Duodenal mucosa (tissue), 2 donors: ENCODE data around the gene IQGAP3.

Source experiments
- H3K27ac ChIP-seq: one replicate; pipeline ENCODE4 v1.7.0; 2013; ENCODE audit warnings: low read depth, low read length
- H3K27me3 ChIP-seq, 2 donors: one replicate each; pipeline ENCODE4 v1.7.0; 2013; ENCODE audit warnings: low read length in 2 of 2, control low read depth in 1 of 2; ENCODE audit not compliant: insufficient read depth in 2 of 2, control insufficient read depth in 1 of 2
- H3K36me3 ChIP-seq, 2 donors: one replicate each; pipeline ENCODE4 v1.7.0; 2013; ENCODE audit warnings: low read length in 2 of 2, control low read depth in 1 of 2; ENCODE audit not compliant: insufficient read depth in 2 of 2, control insufficient read depth in 1 of 2
- H3K4me1 ChIP-seq, 2 donors: one replicate each; pipeline ENCODE4 v1.7.0; 2013; ENCODE audit warnings: low read length in 2 of 2, control low read depth in 1 of 2; ENCODE audit not compliant: insufficient read depth in 2 of 2, control insufficient read depth in 1 of 2
- H3K4me3 ChIP-seq, 2 donors: one replicate each; pipeline ENCODE4 v1.7.0; 2013; ENCODE audit warnings: low read length in 2 of 2, low read depth in 1 of 2
- H3K9ac ChIP-seq, 2 donors: one replicate each; pipeline ENCODE4 v1.7.0; 2013; ENCODE audit warnings: low read length in 2 of 2, low read depth in 1 of 2
- H3K9me3 ChIP-seq, 2 donors: one replicate each; pipeline ENCODE4 v1.7.0; 2013; ENCODE audit warnings: low read length in 2 of 2, control low read depth in 1 of 2; ENCODE audit not compliant: control insufficient read depth in 1 of 2

Gene IQGAP3

DNA sequence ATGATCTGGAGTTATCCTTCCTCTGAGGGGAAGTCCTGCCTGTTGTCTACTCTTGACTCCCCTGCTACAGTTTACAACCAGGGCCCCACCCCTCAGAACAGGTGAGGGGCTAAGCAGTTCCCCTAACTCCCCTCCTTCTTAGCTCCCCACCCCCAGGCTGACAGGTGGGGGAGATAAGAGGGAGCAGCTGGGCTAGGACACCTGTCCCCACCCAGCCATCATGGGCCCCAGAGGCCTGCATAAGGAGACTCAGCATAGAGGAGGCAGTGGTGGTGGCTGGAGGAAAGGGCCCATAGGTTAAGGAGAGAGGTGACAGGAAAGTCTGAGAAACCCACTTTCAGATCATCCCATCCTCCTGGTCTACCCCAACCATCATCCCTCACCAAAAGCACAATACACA, 78.6 kb downstream of the IQGAP3 start:
- Histone ChIP-seq H3K36me3 (peaks cover 7 to 15% of the 10 kb centered on the region in 2 donors), H3K27ac (no peak overlapping the region), H3K9me3 (no peaks in the 10 kb centered on the region), H3K4me1 (peaks cover 98 to 99% of the 10 kb centered on the region in 2 donors), H3K27me3 (no peaks in the 10 kb centered on the region), H3K4me3 (no peak overlapping the region), H3K9ac (no peak overlapping the region)

DNA sequence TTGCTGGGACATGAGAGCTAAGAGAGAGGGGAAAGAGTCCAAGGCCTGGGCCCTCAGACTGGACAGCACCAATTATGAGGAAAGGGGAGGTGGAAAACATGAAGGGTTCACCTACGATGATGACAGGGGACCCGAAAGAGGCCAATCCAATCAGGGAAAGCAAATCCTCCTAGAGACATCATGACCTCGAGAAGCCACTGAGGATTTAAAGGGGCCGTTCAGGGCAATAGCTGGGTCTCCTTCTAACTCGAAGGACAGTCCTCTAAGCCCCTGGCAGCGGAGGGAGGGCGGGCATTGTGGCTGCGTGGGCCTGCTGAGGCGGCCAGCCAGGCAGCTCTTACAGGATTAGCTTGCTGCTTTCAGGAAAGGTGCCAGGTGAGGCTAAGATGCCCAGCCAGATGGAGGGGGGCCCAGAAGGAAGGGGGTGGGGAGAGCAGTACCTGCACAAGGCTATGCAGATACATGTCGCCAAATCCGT, 79.2 kb downstream of the IQGAP3 start:
- H3K27me3 ChIP-seq, result no peaks in the 10 kb centered on the region
- peaks cover 99% of the 10 kb centered on the region in 2 donors for H3K4me1 ChIP-seq
- H3K4me3 ChIP-seq, result peak overlapping the region in 1 of 2 donors; percentile 30
- peak overlapping the region in 1 of 2 donors; percentile 15 for H3K9ac ChIP-seq
- peaks cover 7 to 20% of the 10 kb centered on the region in 2 donors for H3K36me3 ChIP-seq
- H3K9me3 ChIP-seq, result no peaks in the 10 kb centered on the region
- peak overlapping the region; percentile 24 for H3K27ac ChIP-seq

DNA sequence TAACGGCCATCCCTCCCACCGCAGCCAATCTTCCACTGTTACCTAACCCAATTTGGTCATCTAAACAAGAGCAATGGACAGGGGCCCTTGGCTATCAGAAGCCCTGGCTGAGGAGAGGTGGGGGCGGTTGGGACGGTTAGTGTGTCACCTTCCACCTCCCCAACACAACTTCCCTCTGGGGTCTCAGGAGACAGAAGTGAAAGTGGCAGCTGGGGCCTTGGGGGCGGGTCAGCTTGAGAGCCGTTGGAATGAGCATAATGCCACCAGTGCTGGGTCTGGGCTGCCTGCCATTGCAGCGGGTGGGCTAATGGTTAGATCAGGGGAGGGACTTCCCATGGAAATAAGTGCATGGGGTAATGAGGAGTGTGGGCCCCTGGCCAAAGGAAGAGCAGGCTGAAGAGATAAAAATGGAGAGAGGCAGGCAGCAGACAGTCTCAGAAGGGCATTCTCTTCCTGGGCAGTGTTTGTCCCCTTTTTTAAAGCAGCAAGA, 79.7 kb downstream of the IQGAP3 start:
- H3K36me3 ChIP-seq, result peaks cover 7 to 24% of the 10 kb centered on the region in 2 donors
- H3K27ac ChIP-seq, result peak overlapping the region; percentile 24
- H3K4me1 ChIP-seq, result peaks cover 97 to 99% of the 10 kb centered on the region in 2 donors
- peak overlapping the region; percentile 11 to 30 for H3K4me3 ChIP-seq
- H3K9me3 ChIP-seq, result no peaks in the 10 kb centered on the region
- no peaks in the 10 kb centered on the region for H3K27me3 ChIP-seq
- H3K9ac ChIP-seq, result peak overlapping the region in 1 of 2 donors; percentile 15

DNA sequence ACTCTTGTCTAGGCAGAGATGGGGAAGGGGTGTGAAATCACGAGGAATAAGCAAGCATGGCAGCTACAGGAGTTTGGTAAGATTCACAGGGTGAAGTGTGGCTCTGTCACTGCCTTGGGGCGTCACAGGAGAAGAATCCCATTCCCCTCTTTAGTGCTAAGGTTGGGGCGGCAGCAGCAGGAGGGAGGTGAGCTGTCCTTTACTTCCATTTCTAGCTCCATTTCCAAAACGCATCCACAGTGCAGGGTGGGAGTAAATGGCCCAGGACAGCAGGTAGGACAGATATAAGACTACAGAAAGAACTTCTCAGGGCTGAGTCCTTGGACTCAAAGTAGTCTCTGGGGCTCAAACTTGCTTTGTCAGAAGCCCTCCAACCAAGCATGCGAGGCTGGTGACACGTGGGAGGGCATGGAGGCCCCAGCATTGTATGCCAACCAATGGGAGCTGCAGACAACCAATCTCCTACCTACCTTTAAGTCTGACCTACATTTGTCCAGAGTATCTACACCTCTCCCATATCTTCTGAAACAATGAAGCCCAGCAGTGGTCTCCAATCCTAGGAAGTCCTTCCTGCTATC, 80.3 kb downstream of the IQGAP3 start:
- Histone ChIP-seq H3K27ac (no peak overlapping the region), H3K27me3 (no peaks in the 10 kb centered on the region), H3K9me3 (no peaks in the 10 kb centered on the region), H3K9ac (no peak overlapping the region), H3K4me3 (peak overlapping the region in 1 of 2 donors; percentile 16), H3K4me1 (peaks cover 92 to 97% of the 10 kb centered on the region in 2 donors), H3K36me3 (peaks cover 7 to 24% of the 10 kb centered on the region in 2 donors)

DNA sequence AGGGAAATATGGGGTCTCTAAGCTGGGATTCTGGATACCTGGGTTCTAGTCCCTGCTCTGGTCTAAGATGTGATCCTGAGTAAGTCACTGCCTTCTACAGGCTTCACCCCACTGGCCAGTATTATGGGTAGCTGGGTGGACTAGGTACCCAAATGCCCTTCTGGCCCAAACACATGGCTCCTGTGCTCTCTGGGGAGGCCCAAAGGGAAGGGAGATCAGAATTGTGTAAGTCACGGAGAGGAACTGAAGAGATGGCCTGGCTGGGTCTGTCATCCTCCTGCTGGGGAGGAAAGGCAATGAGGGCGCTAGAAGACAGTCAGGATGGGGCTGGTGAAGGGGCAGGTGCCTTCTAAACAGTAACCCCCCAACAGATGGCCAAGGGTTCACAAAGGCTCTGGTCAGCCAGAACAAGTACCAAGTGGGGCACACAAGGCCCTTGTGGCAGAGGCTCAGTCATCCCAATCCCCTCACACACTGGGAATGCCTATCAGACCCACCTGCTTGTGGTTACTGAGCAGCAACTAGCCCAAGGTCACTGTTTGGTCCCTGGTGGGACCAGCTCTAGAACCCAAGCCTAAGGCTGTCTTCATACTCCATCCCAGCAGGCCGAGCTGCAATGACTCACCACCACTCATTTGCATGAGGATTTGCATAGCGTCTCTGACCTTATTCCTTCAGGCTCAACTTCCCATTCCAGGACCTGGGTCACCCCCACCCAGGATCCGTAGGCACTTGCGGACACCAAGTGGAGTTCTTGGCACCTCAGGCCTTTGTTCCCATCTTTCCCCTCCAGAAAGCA, 81.0 kb downstream of the IQGAP3 start:
- H3K36me3 ChIP-seq, result peaks cover 7 to 24% of the 10 kb centered on the region in 2 donors
- peak overlapping the region; percentile 16 to 17 for H3K4me3 ChIP-seq
- no peak overlapping the region for H3K27ac ChIP-seq
- no peaks in the 10 kb centered on the region for H3K9me3 ChIP-seq
- H3K27me3 ChIP-seq, result no peaks in the 10 kb centered on the region
- peaks cover 90 to 95% of the 10 kb centered on the region in 2 donors for H3K4me1 ChIP-seq
- H3K9ac ChIP-seq, result peak overlapping the region in 1 of 2 donors; percentile 30

DNA sequence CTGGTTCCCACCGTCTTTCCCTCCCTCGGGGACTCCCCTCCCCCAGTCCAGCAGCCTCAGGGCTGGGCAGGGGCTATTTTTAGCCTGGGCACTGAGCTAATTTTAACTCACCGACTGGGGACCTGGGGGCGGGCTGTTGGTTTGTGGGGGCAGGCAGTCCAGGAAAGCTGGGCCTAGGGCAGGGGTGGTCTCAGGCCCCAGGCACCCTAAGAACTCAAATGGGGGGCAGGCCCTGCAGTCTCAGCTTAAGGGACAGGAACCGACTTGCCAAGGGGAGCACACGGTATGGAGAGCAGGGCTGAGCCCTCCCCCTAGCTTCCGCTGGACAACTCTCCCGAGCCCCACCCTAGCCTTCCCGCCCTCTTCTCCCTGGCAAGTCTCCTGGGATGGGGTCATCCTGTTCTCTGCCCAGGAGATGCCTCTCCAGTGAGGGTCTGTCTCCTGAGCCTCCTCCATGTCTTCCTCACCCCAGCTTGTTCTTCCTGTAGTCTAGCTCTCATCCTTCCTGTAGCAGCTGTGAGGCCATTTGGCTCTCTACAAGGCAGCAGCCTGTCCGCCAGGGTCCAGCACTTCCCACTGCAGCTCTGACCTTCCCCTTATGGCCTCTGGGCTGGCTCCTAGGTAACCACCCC, 81.8 kb downstream of the IQGAP3 start:
- Histone ChIP-seq H3K4me1 (peaks cover 83 to 92% of the 10 kb centered on the region in 2 donors), H3K9me3 (no peaks in the 10 kb centered on the region), H3K36me3 (peaks cover 9 to 30% of the 10 kb centered on the region in 2 donors), H3K9ac (peak overlapping the region in 1 of 2 donors; percentile 30), H3K4me3 (peak overlapping the region in 1 of 2 donors; percentile 17), H3K27me3 (no peaks in the 10 kb centered on the region), H3K27ac (no peak overlapping the region)

DNA sequence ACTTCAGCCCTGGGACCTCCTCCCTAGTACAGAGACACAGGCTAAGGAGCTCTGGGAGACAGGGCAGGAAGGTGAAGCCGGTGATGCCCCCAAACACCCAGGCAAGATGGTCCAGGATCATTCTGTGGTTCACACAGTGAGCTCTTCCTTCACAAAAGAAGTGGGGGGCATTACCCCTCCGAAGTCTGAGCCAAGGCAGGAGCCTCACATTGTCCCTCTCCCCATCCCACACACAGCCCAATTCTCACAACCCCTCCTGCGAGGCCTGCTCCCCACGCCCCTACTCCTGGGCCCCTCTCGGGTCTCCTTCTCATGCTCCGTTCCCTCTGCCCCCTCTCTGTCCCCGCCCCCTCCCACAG, 82.5 kb downstream of the IQGAP3 start:
- Histone ChIP-seq H3K9me3 (no peaks in the 10 kb centered on the region), H3K4me3 (peak overlapping the region in 1 of 2 donors; percentile 9), H3K27me3 (no peaks in the 10 kb centered on the region), H3K36me3 (peaks cover 8 to 29% of the 10 kb centered on the region in 2 donors), H3K27ac (peak overlapping the region; percentile 46), H3K9ac (peak overlapping the region; percentile 41 to 55), H3K4me1 (peaks cover 79 to 89% of the 10 kb centered on the region in 2 donors)

DNA sequence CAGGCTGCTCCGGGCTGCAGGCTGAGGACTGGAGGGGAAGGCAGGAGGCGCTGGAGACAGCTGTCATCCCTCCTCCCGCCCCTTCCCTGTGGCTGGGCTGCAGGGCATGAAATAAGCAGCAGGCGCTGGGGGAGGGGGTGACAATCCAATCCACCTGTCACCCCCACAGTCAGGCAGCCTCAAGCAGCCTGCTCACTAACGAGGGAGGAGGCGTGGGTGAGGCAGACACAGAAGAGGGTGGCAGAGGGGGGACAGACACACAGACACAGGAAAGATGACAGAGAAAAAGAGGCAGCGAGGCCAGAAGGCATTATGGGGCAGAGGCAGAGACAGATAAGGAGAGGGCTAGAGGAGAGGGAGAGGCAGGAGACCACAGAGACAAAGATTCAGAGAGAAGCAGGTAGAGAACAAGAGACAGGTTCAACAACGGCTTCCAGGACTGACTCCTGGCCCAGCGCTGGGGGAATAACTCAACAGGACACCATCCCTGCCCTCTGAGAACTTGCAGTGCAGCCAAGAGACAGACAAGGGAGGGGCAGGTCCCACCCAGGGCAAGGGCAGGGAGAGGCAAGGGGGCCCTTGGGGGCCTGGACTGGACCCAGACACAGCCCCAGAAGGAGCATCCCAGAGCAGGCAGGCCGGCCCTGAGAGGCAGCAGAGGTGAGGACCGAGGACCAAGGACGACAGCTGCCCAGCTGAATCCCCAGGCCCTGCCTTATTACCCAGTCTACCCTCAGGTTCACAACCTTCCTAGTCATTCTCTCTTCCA, 83.0 kb downstream of the IQGAP3 start:
- H3K27ac ChIP-seq, result peak overlapping the region; percentile 46
- H3K9me3 ChIP-seq, result no peaks in the 10 kb centered on the region
- peak overlapping the region; percentile 41 to 55 for H3K9ac ChIP-seq
- peaks cover 3 to 24% of the 10 kb centered on the region in 2 donors for H3K36me3 ChIP-seq
- H3K4me3 ChIP-seq, result peak overlapping the region; percentile 18 to 44
- peaks cover 75 to 89% of the 10 kb centered on the region in 2 donors for H3K4me1 ChIP-seq
- no peaks in the 10 kb centered on the region for H3K27me3 ChIP-seq

DNA sequence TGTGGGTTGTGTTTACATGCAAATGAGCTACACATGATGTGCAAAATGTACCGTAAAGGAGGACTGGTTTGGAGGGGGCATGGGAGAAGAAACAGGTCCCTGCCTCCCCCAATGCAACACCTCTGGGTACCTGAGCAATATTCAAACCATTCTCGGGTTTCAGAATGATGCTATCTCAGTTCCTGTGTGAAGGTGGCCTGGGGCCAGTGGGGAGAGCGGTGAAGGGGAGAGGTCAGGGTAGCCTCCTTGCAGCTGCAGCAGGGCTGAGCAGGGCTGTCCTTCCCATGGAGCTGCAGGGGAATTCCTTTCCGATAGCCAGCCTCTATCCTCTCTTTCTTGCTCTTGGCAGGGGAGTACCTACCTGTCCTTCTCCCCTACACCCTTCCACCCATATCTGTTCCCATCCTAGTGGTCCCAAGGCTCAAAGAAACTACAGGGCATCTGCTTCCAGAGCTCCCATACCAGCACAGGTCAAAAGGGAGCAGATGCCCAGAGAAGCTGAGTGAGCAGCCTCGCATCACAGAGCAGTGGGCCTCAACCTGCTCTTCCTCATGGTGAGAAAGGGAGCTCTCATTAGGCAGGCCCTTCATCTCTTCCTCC, 83.7 kb downstream of the IQGAP3 start:
- peak overlapping the region; percentile 18 to 44 for H3K4me3 ChIP-seq

More for the DNA sequence above, 83.7 kb downstream of the IQGAP3 start:
- Histone ChIP-seq H3K36me3 (peaks cover 3 to 23% of the 10 kb centered on the region in 2 donors), H3K4me1 (peaks cover 68 to 85% of the 10 kb centered on the region in 2 donors), H3K27me3 (no peaks in the 10 kb centered on the region), H3K9ac (peak overlapping the region; percentile 41 to 55), H3K9me3 (no peaks in the 10 kb centered on the region), H3K27ac (no peak overlapping the region)
